GM19468 (cell line): ENCODE results near the gene MDM2.
A peak's percentile ranks its signal among the peaks of the same experiment; 100 is the strongest.

Experiments used
- ATAC-seq: cut with Tn5 transposase; IDR thresholded peaks from one replicate; pipeline ENCODE4 v1.9.1; 2021; ENCODE audit warnings: mild to moderate bottlenecking, moderate library complexity, moderate number of reproducible peaks; ENCODE audit not compliant: unreplicated experiment; ENCODE audit errors: extremely low read depth

MDM2 gene

DNA sequence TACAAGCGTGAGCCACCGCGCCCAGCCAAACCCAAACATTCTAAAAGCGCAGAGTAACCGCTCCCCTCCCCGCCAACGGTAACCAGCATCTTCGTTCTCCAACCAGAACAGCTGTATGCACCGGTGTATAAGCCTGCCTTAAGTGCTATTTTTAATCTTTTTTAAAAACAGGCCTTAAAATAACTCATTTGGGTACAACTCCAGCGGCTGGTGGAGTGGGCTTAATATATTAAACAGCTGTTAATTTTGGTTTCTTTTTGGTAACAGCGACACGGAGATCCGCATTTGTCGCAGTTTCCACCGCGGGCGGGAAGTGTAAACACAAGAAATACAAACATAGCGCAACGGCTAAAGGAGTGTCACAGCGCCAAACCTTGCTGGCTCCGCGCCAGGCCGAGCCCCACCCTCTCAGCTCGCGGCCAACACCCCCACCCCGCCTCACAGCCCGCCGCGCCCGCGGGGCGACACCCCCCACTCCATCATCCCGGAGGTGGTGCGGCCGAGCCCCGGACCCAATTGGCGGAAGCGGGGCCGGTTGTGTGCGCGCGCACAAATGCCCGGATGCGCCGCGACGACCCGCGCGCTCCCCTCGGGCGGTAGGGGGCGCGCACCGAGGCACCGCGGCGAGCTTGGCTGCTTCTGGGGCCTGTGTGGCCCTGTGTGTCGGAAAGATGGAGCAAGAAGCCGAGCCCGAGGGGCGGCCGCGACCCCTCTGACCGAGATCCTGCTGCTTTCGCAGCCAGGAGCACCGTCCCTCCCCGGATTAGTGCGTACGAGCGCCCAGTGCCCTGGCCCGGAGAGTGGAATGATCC, at the start of gene MDM2:
Gene MDM2 (plus strand): TSS at position 602 of the 812 bp plus-strand sequence. CDS start 301 bp downstream, outside the sequence.
- ATAC-seq: peak; percentile 77

DNA sequence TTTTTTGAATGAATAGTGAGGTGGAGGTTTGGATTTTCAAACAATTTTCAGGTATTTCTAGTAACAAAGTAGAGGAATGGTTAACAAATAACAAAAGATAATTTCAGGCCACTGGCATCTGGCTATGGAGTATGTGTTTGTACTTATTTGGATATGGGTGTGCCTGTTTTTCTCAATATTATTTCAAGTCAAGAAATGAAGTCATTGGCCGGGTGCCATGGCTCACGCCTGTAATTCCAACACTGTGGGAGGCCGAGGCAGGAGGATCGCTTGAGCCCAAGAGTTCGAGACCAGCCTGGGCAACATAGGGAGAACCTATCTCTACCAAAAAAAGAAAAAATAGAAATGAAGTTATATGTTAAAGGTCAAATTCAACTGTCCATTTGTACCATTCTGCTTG, 48.1 kb upstream of the MDM2 start:
- no peak for ATAC-seq

DNA sequence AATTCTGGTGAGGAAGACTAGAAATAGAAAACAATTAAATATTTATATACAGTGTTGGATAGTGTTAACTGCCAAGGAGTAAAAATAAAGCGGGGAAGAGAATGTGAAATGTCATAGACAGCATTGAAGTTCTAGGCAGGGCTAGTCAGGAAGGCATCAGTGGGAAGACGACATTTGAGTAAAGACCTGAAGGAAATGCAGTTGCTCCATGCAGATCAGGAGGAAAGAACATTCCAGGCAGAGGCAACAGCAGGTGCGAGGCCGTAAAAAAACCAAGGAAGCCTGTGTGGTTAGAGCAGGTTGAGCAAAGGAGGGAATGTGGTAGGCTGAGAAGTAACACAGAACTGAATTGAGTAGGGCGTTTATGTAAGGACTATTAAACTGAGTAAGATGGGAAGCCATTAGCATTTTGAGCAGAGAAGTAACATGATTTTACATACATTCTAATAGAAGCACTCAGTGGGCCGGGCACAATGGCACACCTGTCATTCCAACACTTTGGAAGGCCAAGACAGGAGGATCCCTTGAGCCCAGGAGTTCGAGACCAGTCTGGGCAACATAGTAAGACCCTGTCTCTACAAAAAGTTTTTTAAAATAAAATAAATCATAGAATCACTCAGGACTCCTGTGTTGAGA, 47.1 kb upstream of the MDM2 start:
- ATAC-seq: no peak

DNA sequence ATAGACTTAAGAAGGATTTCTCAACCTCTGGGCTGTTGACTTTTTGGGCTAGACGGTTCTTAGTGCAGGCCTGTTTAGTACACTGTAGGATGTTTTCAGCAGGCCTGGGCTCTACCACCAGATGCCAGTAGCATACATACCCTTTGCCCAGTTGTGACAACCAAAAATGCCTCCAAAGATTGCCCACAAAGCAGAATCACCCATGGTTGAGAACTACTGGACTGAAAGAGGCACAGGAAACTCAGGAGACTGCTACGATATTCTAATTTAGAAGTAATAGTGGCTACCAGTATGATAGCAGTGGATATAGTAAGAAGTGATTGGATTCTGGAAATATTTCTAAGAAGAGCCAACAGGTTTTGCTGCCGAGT, 46.5 kb upstream of the MDM2 start:
- no peak for ATAC-seq

DNA sequence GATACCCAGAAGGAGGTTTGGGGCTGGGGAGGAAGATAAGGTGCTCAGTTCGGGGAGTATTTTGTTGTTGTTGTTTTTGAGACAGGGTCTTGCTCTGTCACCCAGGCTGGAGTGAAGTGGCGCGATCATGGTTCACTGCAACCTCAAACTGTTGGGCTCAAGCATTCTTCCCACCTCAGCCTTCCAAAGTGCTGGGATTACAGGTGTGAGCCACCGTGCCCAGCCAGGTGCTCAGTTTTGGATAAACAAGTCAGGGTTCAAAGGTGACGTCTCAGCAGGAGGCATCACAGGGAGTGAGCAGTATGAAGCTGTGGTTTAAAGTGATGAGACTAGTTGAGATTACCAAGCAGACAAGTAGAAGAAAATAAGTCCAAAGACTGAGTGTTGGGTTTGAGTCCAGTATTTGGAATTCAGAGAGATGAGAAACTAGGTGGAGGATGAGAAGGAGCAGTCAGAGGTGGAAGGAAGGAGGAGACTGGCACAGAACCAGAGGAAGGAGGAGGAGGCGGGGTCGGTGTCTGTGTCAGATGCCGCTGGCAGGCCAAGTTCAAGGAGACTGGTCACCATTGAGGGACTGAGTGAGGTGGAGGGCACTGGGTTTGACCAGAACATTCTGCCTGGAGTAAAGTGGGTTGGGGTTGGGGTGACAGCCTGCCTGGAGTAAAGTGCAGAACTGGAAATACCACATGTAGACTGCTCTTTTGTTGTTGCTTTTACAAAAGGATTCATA, 45.9 kb upstream of the MDM2 start:
- ATAC-seq: no peak

DNA sequence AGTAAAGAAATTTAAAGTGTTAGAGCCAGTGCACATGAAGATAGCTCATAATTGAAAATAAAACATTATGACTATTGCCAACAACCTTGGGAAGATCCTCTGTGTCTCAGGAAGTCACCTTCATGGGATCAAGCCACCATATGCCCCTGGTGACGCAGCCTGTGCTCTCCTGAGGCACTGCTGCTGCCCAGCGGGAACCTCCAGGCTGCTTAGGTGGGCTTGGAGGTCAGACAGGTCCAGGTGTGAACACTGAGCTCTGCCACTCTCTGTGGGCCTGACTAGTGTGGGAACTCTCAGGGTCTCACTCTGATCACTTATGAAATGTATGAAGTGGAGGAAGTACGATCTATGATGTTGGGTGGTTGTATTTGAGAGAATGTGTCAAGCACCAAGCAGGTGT, 45.3 kb upstream of the MDM2 start:
- no peak for ATAC-seq

DNA sequence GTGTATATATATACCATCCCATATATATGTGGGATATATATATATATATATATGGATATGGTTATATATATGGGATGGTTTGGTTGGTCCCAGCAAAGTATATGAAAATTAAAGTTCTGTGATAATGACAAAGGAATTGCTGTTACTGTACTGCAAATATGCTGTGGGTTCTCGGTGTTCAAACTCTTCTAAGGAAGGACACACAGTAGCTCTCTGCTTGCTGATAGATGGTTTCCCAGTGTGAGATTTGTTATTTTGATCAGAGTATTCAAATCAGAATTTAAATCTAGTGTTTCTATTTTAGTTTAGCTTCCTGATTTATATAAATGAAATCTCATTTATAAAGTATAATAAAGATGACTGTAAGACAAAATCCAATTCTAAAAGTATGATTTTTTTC, 42.3 kb upstream of the MDM2 start:
- ATAC-seq: no peak

DNA sequence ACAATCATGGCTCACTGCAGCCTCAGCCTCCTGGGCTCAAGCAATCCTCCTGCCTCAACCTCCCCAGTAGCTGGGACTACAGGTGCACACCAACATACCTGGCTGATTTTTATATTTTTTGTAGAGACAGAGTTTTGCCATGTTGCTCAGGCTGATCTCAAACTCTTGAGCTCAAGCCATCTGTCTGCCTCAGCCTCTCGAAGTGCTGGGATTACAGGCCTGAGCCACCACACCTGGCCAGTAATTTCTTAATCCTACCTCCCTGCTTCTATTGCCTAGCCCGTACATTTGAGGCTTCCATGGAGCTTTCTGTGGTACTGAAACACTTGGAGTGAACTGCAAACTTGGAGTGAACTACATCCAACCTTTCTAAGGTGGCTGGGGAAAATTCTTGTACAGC, 41.3 kb upstream of the MDM2 start:
- no peak for ATAC-seq

DNA sequence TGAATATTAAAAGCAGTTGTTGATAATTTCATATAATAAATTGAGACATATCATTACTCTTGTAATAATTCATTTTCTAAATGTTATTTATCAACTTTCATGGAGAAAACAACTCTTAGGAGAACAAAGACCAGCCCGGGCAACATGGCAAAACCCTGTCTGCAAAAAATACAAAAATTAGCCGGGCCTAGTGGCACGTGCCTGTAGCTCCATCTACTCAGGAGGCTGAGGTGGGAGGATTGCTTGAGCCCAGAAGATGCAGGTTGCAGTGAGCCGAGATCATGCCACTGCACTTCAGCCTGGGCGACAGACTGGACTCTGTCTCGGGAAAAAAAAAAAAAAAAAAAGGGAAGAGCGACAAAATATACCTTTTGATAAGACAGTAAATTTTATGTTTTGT, 40.8 kb upstream of the MDM2 start:
- no peak for ATAC-seq

DNA sequence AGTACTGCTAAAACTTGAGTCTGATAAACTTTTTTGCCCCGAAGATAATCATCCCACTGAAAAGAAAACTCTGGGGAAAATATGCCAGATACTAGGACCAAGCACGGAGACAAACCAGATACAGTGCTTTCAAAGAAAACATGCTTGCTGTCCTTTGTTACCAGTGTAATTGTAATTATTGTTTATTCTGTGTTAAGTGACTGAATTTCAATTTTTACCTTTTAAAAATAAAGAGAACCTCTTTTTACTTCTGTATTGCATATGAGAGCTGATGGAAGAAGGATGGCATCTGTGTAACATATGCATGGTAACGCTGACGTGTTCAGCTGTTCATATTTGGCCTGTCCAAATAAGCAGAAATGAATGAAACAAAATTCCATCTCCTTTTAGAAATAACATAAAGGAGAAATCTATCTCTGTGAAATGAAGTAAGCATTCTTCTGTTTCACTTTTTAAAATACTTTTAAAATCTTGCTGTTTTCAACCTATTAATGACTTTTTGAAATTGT, 39.5 kb upstream of the MDM2 start:
- no peak for ATAC-seq

DNA sequence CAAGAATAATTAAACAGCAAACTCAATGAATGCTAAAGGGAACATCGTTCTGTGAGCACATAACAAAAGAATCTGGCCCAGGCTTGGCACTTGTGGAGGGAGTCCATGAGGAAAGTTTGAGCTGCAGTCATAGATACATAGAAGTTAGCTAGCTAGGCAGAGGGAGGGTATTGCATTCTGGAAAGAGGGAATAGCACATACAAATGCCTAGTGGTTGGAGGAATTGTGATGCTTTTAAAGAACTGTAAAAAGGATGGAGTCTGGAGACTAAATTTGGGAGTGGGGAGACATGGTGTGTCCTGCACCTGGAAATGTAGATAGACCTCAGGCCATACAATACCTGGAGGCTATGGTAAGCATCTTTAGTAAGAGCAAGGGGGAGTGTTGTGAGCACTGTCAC, 38.0 kb upstream of the MDM2 start:
- ATAC-seq: no peak

DNA sequence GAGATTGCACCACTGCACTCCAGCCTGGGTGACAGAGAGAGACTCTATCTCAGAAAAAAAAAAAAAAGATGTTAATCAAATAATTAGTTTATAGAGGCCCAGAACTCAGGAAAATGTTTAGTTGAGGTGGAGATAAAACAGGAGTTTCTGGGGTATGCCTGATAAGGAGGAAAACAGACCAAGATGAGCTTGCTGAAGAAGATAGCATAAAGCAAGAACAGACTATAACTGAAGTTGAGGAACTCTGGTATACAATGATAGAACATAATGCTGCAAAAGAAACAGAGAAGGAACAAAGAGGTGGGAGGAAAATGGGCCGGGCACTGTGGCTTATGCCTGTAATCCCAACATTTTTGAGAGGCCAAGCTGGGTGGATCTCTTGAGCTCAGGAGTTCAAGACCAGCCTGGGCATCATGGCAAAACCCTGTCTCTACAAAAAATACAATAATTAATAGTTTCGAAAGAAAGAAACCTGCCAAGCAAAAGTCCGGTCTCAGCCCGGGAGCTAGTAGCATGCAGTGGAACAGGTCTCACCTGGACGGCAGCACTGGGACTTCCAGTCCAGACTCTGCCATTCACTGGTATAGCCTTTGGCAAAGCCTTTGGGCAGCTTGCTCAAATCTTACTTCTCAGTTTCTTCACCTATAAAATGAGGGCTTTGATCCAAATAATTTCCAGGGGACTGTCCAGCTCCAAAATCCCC, 36.6 kb upstream of the MDM2 start:
- ATAC-seq: no peak

DNA sequence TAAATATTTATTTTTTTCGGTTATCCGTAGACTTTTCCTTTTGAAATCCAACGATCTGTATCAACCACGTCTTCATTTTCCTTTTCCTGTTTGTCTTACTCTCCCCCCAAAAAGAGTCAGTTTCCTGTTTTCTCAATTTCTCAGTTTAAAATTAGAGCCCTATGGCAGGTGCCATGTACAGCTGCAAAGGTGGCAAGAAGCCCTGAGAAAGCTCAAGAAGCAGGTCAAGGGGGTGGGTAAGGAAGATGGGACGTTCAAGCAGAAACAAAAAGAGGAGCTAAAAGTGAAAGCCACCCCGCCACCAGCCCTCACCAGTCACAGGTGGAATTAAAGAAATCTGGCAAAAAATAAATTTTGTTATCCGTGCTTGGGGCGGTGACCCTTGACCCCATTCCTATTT, 35.3 kb upstream of the MDM2 start:
- ATAC-seq: no peak

DNA sequence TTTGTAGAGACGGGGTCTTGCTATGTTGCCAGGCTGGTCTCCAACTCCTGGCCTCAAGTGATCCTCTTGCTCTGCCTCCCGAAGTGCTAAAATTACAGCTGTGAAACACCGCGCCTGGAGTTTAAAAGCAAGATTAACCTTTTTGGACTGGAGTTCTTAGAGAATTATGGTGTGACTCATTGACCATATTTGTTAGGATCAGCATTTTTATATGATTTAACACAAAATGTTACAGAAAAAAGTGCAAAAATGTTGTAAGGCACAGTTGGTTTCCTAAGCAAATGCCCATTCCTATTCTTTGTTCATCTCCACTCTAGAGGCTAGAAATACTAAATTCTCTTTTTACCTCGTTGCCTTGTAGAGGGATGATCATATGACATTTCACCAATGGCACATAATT, 34.4 kb upstream of the MDM2 start:
- no peak for ATAC-seq

DNA sequence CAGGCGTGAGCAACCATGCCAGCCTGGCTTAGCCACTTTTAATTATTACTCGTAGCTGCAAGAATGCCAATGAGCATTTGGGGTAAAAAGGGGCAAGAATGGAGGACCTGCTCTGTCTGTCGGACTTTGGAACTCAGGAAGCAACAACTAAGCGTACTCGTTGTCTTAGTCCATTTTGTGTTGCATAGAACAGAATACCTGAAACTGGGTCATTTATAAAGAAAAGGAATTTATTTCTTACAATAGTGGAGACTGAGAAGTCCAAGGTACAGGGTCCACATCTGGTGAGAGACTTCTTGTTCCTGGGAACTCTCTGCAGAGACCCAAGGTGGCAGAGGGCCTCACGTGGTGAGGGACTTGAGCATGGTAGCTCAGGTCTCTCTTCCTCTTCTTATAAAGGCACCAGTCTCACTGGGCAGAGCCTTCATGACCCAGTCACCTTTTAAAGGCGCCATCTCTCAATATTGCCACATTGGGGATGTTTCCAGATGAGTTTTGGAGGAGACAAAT, 32.8 kb upstream of the MDM2 start:
- no peak for ATAC-seq

DNA sequence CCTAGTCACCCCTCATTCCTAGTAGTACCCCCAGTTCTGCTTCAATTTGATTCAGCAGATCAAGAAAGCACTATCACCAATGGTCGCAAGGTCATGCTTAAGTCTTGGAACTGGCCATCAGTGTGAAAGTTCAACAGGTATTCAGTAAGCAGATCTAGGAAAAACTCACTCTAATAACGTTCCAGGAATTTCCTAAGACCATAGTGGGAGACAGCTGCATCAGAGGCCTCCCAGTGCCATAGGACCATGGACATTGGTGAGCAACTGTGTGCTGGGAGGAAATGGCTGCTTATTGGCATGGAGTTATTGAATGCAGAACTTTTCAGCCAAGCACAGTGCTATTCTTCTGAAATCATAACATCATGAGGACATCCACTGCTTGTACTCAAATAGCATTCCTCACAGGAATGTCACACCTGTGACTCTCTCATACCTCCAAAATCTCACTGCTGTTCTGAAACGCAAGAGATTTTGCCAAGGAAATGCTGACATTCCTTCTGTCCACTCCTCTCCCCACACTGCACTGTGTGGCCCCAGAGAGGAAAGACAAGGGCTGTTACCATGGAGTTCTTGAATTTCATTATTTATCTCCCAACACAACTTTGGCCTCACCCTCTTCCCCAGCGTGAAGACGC, 30.9 kb upstream of the MDM2 start:
- ATAC-seq: no peak

DNA sequence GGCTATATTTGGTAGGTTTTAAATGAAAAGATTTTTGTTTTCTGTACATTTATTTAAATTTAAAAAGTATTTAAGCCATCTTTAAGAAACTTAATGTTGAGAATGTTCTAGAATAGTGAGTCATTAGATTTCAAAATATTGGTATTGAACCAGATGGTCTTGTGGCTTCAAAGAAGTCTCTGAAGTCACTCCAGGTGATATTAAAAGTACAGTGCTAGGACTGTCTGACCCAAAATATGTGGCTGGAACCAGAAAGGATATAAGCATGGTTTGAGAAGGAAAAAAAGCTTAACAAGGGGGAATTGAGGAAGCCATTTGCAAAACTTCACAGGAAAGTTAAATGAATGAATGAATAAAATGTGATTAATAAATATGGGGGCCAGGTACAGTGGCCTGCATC, 28.7 kb upstream of the MDM2 start:
- no peak for ATAC-seq

DNA sequence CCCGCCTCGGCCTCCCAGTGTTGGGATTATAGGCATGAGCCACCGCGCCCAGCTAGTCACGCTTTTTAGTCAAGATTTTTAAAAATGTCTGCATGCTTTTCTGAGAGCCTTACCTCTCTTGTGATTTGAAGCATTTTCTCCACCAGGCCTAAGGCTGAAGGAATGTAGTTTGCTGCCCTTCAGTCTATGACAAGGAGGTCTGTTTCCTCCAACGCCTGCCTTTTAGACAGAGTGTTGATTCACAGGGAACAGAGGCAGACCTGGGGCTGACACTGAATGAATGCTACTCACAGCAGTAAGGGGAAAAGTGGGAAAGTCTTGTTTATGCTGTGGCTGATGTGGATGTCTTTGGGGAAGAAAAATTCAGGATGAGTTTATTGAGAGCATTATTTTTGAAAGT, 27.2 kb upstream of the MDM2 start:
- ATAC-seq: no peak

DNA sequence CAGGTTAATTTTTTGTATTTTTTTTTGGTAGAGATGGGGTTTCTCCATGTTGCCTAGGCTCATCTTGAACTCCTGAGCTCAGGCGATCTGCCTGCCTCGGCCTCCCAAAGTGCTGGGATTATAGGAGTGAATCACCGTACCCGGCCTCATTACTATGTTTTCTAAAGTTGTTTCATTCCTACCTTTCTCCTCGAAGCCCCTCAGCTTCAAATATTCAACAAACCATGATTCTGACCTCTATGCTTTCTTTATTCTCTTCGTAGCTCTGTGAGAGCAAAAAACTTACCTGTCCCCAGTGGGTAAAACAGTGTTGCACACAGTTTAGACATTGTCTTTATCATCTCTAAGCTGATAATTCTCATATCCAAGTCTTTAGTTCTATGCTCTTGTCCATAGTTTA, 26.2 kb upstream of the MDM2 start:
- ATAC-seq: no peak

DNA sequence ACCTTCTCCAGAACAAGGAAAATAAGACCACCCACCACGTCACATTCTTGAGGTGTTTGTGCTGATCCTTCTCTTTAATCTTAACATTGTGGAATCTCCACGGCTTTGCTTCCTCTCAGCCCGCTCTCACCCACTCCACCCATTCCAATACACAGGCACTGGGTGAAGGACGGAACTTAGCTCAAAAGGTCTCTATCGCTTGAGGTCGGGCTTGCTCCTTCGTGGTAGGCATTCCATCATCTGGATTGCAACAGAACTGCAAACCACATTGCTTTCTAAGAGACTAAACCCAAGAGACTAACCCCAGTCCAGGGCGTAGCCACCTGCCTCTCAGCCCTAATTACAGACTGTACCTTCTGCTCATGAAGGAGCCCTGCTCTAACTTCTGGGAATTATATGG, 24.0 kb upstream of the MDM2 start:
- no peak for ATAC-seq
